Psoas muscle (tissue), 8 donors: ENCODE data around the gene DNMT1. TPM values are rescaled to one million over a fixed set of nuclear protein-coding genes. Genes with fewer than 3 reads are reported as not detected.

Source experiments
- ATAC-seq, 4 donors: fragments of 200-7000 bp; cut with Tn5 transposase; one replicate each; pipeline ENCODE4 v1.9.1; 2020; ENCODE audit warnings: moderate library complexity in 3 of 4, mild to moderate bottlenecking in 2 of 4
- DNase-seq, 2 donors: peaks; one replicate each; pipeline ENCODE4 v3.0.0-alpha.2; 2020
- H3K27ac ChIP-seq: fragments of 200-600 bp; one replicate; pipeline ENCODE4 v1.8.0; 2022
- H3K27me3 ChIP-seq, 3 donors: fragments of 200-600 bp in 1 of 3; one replicate each; pipeline versions ENCODE4 v1.6.1 to v1.8.0; 2013 to 2022; ENCODE audit warnings: low read length in 2 of 3, mild to moderate bottlenecking in 2 of 3, moderate library complexity in 1 of 3; ENCODE audit not compliant: insufficient read depth in 3 of 3
- H3K36me3 ChIP-seq, 2 donors: fragments of 200-600 bp in 1 of 2; one replicate each; pipeline versions ENCODE4 v1.6.1 to v1.8.0; 2013 to 2022; ENCODE audit warnings: low read depth in 1 of 2, mild to moderate bottlenecking in 1 of 2, moderate library complexity in 1 of 2; ENCODE audit not compliant: insufficient read depth in 1 of 2
- H3K4me1 ChIP-seq: fragments of 200-600 bp; one replicate; pipeline ENCODE4 v1.8.0; 2022
- H3K4me3 ChIP-seq: fragments of 200-600 bp; one replicate; pipeline ENCODE4 v1.8.0; 2022; ENCODE audit warnings: mild to moderate bottlenecking
- H3K9me3 ChIP-seq: fragments of 200-600 bp; one replicate; pipeline ENCODE4 v1.8.0; 2022
- WGBS, 3 donors: extraction: QIAGEN DNeasy Blood & Tissue Kit; methylation state at CpG; one replicate each; pipeline versions ENCODE4 v1.1.6 to v1.1.7; 2013; 5-methylcytosine and 5-hydroxymethylcytosine counted together
- intact Hi-C, 2 donors: fragments of 100-400 bp; cut with DNase I; formaldehyde crosslinking; loops; one replicate each; pipeline versions ENCODE4 v1.11.0 to v1.14.2; 2022
- polyA plus RNA-seq, 3 donors: library from polyadenylated mRNA; stranded (reverse); fragments of 200-250 nt; gene quantifications; one replicate each; pipeline ENCODE4 v1.2.3, GENCODE V29; 2013
- total RNA-seq, 4 donors: library from RNA; stranded (reverse); fragmentation: NEBNext Ultra II Directional in 2 of 4; extraction: Animal tissue kit (Norgen Biotek cat#: 25700) in 2 of 4; gene quantifications; one replicate each; pipeline versions ENCODE4 v1.2.1 to v1.2.4, GENCODE V29; 2021 to 2023
- TF ChIP-seq, protein P1 (sequence below): fragments of 200-600 bp; IDR thresholded peaks from one replicate; pipeline ENCODE4 v1.8.0; 2022; ENCODE audit warnings: antibody characterized with exemption
- donor health status: healthy with polysubstance abuse.
- donor health status: DM: no; HTN: no; CAD: no; lungs with moderate emphysema.
- donor health status: Bipolar disorder and iron deficiency.
- donor health status: healthy.
- donor health status: DM: yes; HTN: yes; CAD: no.
- donor health status: DM: no; HTN: no; CAD: no.
- donor health status: DM: no; HTN: no; CAD: no.
- donor health status: DM: yes; HTN: yes; CAD: no.

Gene DNMT1
- total and polyA plus RNA-seq, 7 donors = 7.1 to 25.2 (median 13.5) TPM

GRCh38 chr19:10116866-10117616 lies 77.7 kb downstream of the DNMT1 start:
- H3K4me3 ChIP-seq = no peak overlapping the region
- H3K9me3 ChIP-seq = no peaks in the 10 kb centered on the region
- DNase-seq (peak in 1 of 2 donors; percentile 49), ATAC-seq (no peak)
- intact Hi-C loops = loop anchor here in 1 of 2 donors (5.0 to 10.0 kb wide), 2 partner anchors 135 to 278 kb away; partner anchors contain the start of gene MRPL4
- WGBS, 3 donors = 87 to 90% (median 88%) methylated on average over 21 of the region's 21 CpGs
- no peaks in the 10 kb centered on the region for H3K27me3 ChIP-seq
- TF ChIP-seq, protein P1, sequence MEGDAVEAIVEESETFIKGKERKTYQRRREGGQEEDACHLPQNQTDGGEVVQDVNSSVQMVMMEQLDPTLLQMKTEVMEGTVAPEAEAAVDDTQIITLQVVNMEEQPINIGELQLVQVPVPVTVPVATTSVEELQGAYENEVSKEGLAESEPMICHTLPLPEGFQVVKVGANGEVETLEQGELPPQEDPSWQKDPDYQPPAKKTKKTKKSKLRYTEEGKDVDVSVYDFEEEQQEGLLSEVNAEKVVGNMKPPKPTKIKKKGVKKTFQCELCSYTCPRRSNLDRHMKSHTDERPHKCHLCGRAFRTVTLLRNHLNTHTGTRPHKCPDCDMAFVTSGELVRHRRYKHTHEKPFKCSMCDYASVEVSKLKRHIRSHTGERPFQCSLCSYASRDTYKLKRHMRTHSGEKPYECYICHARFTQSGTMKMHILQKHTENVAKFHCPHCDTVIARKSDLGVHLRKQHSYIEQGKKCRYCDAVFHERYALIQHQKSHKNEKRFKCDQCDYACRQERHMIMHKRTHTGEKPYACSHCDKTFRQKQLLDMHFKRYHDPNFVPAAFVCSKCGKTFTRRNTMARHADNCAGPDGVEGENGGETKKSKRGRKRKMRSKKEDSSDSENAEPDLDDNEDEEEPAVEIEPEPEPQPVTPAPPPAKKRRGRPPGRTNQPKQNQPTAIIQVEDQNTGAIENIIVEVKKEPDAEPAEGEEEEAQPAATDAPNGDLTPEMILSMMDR = no peak
- peak overlapping the region; percentile 23 for H3K27ac ChIP-seq
- peaks cover 28% of the 10 kb centered on the region for H3K4me1 ChIP-seq
- peaks cover 4 to 46% of the 10 kb centered on the region in 2 donors for H3K36me3 ChIP-seq

GRCh38 chr19:10116085-10116865 lies 78.5 kb downstream of the DNMT1 start:
- Histone ChIP-seq H3K4me3 (peak overlapping the region; percentile 13), H3K36me3 (peaks cover 4 to 51% of the 10 kb centered on the region in 2 donors), H3K27ac (peak overlapping the region; percentile 68), H3K9me3 (no peaks in the 10 kb centered on the region), H3K4me1 (peaks cover 28% of the 10 kb centered on the region), H3K27me3 (no peaks in the 10 kb centered on the region)
- intact Hi-C loops = loop anchor here in 1 of 2 donors (5.0 to 10.0 kb wide), 2 partner anchors 136 to 279 kb away; partner anchors contain the start of gene MRPL4
- peak; percentile 69 to 80 (median 72) for ATAC-seq
- peak; percentile 69 to 87 for DNase-seq
- 58 to 73% (median 64%) methylated on average over 35 of the region's 35 CpGs for WGBS, 3 donors
- TF ChIP-seq, protein P1 = no peak

GRCh38 chr19:10115392-10116084 lies 79.2 kb downstream of the DNMT1 start:
- H3K27ac ChIP-seq = peak overlapping the region; percentile 68
- ATAC-seq (no peak), DNase-seq (peak in 1 of 2 donors; percentile 50)
- H3K36me3 ChIP-seq = peaks cover 9 to 58% of the 10 kb centered on the region in 2 donors
- H3K4me3 ChIP-seq = no peak overlapping the region
- H3K9me3 ChIP-seq = no peaks in the 10 kb centered on the region
- intact Hi-C loops = loop anchor here in 1 of 2 donors (5.0 to 10.0 kb wide), 2 partner anchors 137 to 279 kb away; partner anchors contain the start of gene MRPL4
- no peaks in the 10 kb centered on the region for H3K27me3 ChIP-seq
- TF ChIP-seq, protein P1 = no peak
- peaks cover 28% of the 10 kb centered on the region for H3K4me1 ChIP-seq
- 79 to 85% (median 81%) methylated on average over 45 of the region's 45 CpGs for WGBS, 3 donors

DNA sequence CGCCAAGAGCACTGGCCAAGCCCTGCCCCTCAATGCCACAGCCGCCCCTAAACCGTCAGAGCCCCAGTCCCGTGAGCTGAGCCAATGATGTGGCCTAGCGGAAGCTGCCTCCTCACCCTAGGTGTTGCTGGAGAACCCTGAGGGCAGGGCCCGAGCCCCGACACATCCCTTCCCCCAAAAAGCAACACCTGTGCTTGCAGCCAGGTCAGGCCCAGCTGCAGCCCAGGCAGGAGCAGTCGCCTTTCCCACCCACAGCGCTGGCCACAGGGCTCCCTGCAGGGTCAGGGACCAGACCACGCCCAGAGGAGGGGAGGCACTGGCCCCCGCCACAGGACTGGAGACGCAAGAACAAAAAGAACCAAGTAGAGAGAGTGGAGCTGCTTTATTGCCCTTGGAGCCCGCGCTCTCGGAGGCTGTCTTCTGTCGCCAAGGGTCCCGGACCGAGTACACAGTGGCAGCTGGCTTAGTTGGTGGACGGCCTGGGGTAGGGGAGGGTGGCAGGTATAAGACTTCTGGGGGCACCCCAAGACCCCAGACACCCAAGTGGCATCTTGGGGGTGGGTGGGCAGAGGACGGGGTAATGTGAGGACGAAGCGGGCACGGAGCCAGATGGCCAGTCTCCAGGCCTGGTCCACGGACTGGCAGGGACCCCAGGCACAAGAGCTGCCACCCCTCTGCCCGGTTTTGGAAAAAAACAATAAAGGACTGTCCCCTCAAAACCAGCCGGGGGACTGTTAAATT lies 79.9 kb downstream of the DNMT1 start:
- intact Hi-C loops = loop anchor here in 1 of 2 donors (5.0 to 10.0 kb wide), 2 partner anchors 137 to 280 kb away; partner anchors contain the start of gene MRPL4
- no peaks in the 10 kb centered on the region for H3K27me3 ChIP-seq
- H3K9me3 ChIP-seq = no peaks in the 10 kb centered on the region
- H3K36me3 ChIP-seq = peaks cover 15 to 65% of the 10 kb centered on the region in 2 donors
- H3K27ac ChIP-seq = no peak overlapping the region
- H3K4me1 ChIP-seq = peaks cover 28% of the 10 kb centered on the region
- ATAC-seq (no peak), DNase-seq (peak in 1 of 2 donors; percentile 55)
- TF ChIP-seq, protein P1 = no peak
- WGBS, 3 donors = 59 to 73% (median 61%) methylated on average over 25 to 26 of the region's 26 CpGs
- H3K4me3 ChIP-seq = no peak overlapping the region
